ENCODE measurements around the gene KCP.

KCP gene

GRCh38 chr7:128875523-128875948, 35.0 kb downstream of the KCP start:
- no peak for TF ChIP-seq CTCF (IDR thresholded peaks at IDR 0.05; ENCODE audit: low read depth, low read length, missing control alignments)
- no peak overlapping the region for H3K4me3 ChIP-seq (ENCODE audit: low read depth, low read length)

GRCh38 chr7:128874140-128875031, 36.1 kb downstream of the KCP start:
- no peak for DNase-seq (ENCODE audit: low read depth)
- no peak for TF ChIP-seq CTCF (IDR thresholded peaks at IDR 0.05; ENCODE audit: low read depth, low read length, missing control alignments)
- no peak overlapping the region for H3K4me3 ChIP-seq (ENCODE audit: low read depth, low read length)

More at GRCh38 chr7:128875523-128875948, 35.0 kb downstream of the KCP start:
- no peak for DNase-seq (ENCODE audit: low read depth)

GRCh38 chr7:128873234-128873633, 37.3 kb downstream of the KCP start:
- TF ChIP-seq CTCF (IDR thresholded peaks at IDR 0.05; ENCODE audit: low read depth, low read length, missing control alignments): no peak
- DNase-seq (ENCODE audit: low read depth): no peak
- no peak overlapping the region for H3K4me3 ChIP-seq (ENCODE audit: low read depth, low read length)

- H3K4me3 ChIP-seq (ENCODE audit: low read depth, low read length): no peak overlapping the region
- DNase-seq (ENCODE audit: low read depth): no peak
- peak; percentile 23 for TF ChIP-seq CTCF (IDR thresholded peaks at IDR 0.05; ENCODE audit: low read depth, low read length, missing control alignments)
These were observed 38.1 kb downstream of the KCP start for GRCh38 chr7:128872394-128872824.

- DNase-seq (ENCODE audit: low read depth): no peak
- no peak overlapping the region for H3K4me3 ChIP-seq (ENCODE audit: low read depth, low read length)
- TF ChIP-seq CTCF (IDR thresholded peaks at IDR 0.05; ENCODE audit: low read depth, low read length, missing control alignments): no peak
These were observed 39.5 kb downstream of the KCP start for GRCh38 chr7:128871050-128871449.

- no peak for TF ChIP-seq CTCF (IDR thresholded peaks at IDR 0.05; ENCODE audit: low read depth, low read length, missing control alignments)
- no peak for DNase-seq (ENCODE audit: low read depth)
- peak overlapping the region; percentile 46 for H3K4me3 ChIP-seq (ENCODE audit: low read depth, low read length)
These were observed 40.6 kb downstream of the KCP start for GRCh38 chr7:128869944-128870285.

All from GM12864 (cell line).